GM18870 (cell line): Measurements from ENCODE around the gene KRT6B.
"Not testable (repeated sequence)": the region's sequence is repeated elsewhere in the genome, so short reads cannot be mapped to it uniquely, and the experiment has no call there.

Source experiments
- ATAC-seq: cut with Tn5 transposase; IDR thresholded peaks from one replicate; pipeline ENCODE4 v1.9.1; 2021; ENCODE audit warnings: moderate library complexity; ENCODE audit not compliant: unreplicated experiment

The KRT6B gene

GRCh38 chr12:52473768-52474167 lies 21.8 kb upstream of the KRT6B start, which contains the start of gene KRT6C:
KRT6C (minus strand) TSS chr12:52473805; CDS start chr12:52473737, 68 bp downstream.
- no peak for ATAC-seq

DNA sequence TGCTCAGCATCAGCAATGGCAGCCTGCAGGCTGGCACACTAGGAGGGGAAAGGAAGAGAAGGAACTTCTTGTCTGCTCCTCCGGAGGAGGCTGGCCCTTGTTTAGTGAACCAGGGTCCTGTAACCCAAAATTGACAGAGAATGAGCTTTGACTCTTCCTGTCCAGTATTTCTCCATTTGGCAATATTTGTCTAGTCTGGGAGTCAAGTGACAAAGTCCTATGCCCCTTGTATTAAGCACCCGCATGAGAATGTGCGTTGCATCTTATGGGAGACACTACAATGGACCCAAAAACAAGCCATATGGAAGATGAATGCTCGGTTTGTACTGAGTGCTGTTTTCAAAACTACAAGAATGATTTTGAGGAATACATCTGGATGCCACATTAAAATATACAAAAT lies 17.9 kb upstream of the KRT6B start:
- no peak for ATAC-seq

DNA sequence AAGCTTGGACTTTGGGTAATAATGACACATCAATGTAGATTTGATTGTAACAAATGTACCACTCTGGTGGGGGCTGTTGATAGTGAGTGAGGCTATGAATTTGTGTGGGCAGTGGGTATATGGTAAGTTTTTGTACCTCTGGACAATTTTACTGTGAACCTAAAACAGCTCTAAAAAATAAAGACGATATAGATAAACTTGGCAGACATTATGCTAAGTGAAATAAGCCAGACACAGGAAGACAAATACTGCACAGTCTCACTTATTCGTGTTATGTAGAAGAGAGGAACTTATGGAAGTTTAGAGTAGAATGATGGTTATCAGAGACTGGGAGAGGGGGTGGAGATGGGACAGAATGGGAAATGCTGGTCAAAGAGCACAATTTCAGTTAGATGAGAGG lies 13.0 kb upstream of the KRT6B start:
- no peak for ATAC-seq

- ATAC-seq = no peak
Observed at GRCh38 chr12:52461693-52462092, 9.7 kb upstream of the KRT6B start.

DNA sequence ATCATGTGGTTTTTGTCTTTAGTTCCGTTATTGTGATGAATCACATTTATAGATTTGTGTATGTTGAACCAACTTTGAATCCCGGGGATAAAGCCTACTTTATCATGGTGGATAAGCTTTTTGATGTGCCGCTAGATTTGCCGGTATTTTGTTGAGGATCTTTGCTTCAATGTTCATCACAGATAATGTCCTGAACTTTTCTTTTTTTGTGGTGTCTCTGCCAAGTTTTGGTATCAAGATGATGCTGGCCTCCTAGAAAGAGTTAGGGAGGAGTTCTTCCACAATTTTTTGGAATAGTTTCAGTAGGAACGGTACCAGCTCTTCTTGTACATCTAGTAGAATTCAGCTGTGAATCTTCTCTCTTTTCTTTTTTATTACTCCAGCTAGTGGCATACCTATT lies 6.9 kb upstream of the KRT6B start:
- no peak for ATAC-seq

GRCh38 chr12:52455821-52456220 lies 3.9 kb upstream of the KRT6B start:
- ATAC-seq = no peak

DNA sequence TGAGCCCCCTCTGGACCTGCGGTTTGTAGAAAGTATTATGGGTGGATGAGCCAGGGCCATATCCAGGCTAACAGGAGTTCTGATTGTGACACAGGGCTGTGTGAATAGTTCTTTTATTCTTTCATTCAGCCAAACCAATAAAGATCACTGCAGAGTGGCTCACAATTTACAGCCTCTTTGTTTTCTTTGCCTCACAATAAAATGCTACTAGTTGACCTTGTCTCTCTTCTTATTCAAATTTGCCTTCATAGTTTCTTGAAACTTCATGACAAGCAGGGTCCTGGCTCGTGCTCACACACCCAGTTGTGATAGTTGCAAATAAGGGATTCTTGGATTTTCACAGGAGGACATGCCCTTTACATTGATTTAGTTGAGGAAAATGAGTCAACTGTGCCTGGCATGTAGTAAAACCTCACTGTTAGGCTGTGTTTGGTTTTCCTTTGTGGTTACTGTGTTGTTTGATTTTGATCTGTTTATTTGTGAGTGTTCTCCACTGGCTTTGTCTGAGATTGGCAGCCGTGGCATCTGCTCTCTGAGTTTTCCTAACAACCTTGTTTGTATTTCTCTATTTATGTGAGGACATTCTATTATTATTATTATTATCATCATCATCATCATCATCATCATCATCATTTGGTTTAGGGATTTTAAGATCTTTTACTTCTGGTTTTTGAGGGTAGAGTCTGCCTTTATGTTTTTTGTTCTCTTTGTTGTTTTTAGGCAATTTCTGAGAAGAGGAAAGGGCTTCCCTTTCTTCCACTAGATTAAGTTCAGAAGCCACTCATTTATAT lies 2.7 kb upstream of the KRT6B start:
- ATAC-seq = no peak

DNA sequence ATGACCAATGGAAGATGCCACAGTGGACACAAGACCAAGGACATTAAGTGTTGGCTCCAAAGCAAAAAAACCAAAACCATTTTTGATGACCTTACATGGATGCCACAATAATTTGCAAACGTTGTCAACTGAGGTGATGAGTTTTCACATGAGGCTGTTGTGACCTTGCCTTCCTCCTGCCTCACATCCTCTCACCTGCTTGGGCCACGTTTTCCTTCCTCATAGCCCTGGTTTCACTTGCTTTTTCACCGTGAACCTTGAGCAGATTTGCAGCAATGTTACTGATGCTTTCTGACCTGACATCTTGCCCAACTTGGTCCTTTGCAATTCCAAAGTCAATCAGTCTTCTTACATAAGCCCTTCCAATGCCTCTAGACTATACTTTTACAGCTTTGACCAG lies 3.7 kb downstream of the KRT6B start:
- ATAC-seq = no peak

DNA sequence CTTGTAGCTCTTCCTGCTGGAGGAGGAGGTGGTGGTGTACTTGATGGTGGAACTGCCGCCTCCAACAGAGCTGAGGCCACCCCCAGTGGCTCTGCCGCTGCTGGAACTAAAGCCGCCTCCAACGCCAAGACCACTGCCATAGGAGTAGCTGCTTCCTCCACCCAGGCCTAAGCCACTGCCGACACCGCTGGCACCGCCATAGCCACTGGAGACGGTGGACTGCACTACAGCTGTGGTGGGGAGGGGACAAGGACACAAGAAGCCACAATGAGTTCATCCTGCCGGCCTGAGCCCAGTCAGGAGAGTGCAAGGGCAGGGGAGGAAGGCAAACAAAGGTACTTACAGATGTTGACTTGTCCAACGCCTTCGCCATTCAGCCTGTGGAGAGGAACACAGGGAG lies 4.8 kb downstream of the KRT6B start:
- ATAC-seq = not testable (repeated sequence)

GRCh38 chr12:52446367-52447045 lies 5.4 kb downstream of the KRT6B start:
- no peak for ATAC-seq

- no peak for ATAC-seq
Observed at GRCh38 chr12:52445876-52446275, 6.1 kb downstream of the KRT6B start.

DNA sequence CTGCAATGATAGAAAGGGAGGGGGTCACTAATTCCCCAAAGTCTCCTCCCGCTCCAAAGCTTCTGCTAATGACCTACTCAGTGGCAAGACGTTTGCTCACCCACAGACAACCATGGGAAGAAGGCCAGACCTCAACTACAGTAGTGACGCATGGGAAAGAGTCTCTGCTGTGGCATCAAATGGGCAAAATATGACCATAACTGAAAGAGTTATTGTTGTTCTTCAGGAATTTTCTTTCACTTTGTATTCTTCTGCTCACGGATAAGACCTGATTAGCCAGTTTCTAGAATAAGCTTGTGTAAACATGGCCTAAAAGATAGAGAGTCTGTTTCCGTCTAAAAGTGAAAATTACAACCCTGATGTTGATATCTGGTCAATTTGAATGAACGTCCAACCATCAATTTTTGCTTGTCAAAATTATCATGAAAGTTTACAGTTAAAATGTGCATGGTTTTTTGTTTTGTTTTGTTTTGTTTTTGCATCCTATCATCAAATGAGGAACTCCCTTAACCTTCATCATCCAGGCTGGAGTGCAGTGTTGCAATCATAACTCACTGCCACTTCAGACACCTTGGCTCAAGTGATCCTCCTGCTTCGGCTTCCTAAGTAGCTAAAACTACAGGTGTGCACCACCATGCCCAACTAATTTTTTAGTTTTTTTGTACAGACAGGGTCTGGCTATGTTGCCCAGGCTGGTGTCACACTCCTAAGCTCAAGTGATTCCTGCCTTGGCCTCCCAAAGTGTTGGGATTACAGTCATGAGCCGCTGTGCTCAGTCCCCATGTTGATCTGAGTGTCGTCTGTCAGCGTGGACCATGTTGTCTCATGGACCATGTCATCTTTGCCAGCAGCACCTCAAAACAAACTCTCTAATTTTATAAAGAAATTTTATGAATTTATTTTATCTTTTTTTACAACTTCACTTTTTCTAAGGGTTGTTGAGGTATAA lies 7.0 kb downstream of the KRT6B start:
- no peak for ATAC-seq

DNA sequence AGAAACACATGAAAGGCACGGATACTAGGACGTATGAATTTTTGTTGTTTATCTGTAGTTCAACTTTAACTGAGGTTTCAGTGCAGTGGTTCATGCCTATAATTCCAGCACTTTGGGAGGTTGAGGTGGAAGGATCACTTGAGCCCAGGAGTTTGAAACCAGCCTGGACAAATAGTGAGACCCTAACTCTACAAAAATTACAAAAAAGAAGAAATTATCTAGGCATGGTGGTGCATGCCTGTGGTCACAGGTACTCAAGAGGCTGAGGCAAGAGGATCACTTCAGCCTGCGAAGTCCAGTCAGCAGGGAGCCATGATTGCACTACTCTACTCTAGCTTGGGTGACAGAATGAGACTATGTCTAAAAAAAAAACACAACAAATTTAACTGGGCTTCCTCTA lies 8.0 kb downstream of the KRT6B start:
- ATAC-seq = no peak

DNA sequence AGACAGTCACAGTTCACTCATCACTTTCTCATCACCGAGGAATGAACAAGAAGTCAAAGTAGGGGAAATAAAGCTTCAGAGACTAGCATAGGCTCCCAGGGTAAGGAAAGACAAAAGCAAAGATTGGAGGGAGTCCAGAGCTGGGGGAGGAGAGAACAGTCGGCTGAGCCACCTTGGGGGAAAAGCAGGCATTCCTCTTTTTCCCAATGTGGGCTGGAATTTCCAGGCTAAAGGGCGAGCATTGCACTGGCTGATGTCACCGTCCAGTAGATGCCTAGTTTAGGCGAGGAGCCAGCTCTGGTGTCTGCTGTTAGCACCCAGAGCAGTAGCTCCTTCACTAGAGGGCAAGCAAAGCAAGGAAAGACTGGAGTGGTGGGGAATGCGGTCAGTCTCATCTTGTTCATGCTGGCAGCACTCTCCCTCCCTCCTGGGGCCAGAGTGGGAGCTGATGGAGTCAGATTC lies 9.3 kb downstream of the KRT6B start:
- ATAC-seq = no peak

DNA sequence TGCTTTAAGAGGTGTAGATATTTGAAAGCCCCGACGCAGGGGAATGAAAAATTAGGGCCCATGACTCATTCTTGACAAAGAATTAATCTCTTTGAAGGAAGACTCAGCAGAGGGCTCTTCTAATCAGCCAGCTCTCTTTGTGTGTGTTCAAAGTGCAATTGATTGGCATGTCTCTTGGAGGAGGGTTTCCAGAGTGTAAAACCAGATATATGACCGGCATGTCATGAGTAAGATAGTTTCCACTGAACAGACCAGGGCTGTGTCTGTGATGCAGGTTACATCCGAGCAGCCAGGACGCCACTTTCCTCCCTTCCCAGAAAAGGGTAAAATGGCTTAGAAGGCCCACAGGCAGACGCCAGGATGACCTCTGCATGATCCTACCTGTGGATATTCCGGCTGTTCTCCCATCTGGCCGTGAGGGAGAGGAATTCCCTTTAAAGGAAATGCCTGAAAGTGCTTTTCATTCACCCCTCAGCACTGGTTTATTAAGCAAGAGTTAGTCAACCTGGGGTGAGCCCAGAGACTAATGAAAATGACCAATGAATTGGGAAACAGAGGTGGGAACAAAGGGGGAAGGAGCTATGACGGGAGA lies 10.5 kb downstream of the KRT6B start:
- ATAC-seq = no peak

DNA sequence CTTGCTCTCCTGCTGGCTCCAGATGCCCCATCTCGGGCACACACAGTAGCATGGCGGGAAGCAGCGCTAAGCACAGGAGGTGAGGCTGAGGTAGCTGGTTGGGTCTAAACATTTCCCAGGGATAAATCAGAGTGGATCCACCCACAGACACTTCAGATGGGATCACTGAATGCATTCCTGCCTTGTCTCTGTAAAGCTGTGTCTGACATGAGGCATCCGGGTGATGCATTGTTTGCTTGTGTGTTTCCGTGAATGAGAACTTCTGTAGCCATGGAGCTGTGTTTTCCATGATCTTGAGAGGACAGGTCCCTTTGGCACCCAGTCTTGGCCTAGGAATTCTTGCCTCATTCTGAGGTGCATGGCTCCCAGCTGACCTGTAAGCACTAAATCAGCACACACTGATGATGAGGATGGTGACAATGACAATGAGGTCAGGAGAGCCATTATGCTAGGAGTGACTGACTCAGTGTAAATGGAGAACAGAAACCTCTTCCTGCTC lies 11.1 kb downstream of the KRT6B start:
- no peak for ATAC-seq

DNA sequence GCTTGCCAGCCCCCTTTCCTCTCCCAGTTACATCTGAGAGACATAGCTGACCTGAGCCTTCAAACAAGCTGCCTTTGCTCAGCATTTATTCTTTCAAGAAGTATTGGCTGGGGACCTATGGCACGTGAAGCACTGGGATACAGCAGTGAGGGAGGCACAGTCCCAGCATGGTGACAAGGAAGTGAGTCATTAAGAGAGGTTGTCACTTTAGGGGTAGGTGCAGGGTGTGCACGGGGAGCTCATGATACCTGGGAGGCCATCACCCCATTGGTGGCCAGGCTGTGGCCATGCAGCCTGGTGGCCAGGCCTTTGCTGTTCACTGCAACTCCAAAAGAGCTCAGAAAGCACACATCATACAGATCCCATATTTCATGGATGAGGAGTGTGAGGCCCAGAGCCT lies 12.1 kb downstream of the KRT6B start:
- ATAC-seq = no peak

DNA sequence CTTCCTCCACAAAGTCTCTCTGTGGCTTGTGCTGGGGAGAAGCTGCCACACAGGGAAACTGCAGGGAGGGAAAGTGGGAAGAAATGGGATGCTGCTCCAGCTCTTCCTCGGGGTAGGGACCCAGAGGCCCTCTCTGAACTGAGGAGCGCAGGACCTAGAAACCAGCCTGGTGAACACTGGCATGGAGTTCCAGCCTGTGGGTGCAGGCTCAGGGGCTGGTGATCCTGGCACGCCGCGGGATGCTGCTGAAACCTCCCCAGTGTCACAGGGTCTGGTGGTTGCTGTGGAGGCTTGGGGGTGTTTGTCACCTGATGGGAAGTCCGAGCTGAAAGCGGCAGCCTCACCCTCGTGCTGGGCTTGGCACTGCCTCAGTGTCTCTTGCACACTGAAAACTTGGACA lies 12.5 kb downstream of the KRT6B start:
- ATAC-seq = no peak

DNA sequence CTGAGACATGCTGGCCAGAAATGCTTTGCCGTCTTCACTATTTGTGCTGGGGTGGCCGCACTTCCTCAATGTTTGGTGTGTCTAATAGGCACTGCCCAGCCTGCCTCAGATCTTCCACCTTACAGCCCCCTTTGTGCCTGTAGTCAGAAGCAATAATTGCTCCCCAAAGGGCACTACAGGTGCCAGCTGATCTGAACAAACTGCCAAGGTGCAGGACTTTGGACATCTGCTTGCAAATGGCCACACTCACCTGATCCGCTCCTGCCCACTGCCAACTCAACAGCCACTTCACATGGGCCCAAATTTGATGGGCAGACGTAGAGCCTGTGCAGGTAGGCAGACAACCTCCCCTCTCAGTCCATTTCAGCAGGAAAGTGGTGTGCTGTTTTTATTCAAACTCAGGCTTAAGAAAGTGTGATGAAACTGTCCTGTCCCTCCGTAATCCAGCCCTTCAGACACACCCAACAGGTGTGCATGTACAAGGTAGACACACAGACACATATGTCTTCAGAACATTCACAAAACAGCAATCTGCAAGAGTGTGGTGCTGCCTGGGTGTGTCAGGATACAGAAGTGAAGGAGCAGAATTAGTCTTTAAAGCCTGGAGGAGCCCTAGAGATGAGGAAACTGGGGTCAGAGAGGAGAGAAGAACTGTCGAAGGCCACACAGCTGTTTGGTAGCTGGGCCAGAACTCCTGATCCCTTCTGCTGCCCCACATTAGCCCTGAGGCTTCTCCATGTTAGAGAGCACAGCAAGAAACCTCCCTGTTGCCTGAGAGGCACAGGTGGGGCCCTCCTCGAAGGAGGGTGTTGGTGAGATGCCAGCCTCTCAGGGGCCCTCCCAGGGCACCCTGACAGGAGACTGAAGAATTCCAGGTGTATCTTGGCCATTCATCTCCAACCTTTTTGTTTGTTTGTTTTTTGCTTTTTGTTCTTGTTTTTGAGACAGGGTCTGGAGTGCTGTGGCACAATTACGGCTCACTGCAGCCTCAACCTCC lies 13.3 kb downstream of the KRT6B start:
- ATAC-seq = no peak

GRCh38 chr12:52437508-52437907 lies 14.4 kb downstream of the KRT6B start:
- ATAC-seq = no peak
